ENCODE results near the gene VPS37D. TPM values are rescaled to one million over a fixed set of nuclear protein-coding genes. Genes with fewer than 3 reads are reported as not detected.

The VPS37D gene
- polyA plus RNA-seq, 1 donor from 2014 or later, result 52.7 TPM

DNA sequence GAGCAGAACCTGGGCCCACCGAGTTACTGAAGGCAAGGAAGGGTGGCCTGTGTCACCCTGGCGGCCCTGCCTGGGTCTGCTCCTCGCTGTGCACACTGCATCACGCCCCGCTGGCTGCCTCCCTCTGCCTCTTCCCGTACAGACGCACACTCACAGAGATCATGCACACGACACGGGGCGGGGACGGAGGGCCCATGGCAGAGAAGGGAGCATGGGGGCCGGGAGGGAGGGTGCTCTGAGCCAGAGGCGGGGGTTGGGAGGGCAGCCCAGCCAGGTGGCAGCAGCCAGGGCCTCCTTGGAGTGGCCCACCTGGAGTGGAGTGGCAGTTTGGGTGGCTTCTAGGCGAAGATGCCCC lies 32.4 kb downstream of the VPS37D start:
- no peaks in the 10 kb centered on the region for H3K9me3 ChIP-seq (ENCODE audit: low read length)
- H3K27me3 ChIP-seq (ENCODE audit: insufficient read depth, low read depth, low read length), result no peaks in the 10 kb centered on the region
- no peak overlapping the region for H2AFZ ChIP-seq (ENCODE audit: low read depth, low read length)
- no peak for TF ChIP-seq TAF1 (IDR thresholded peaks at IDR 0.05; ENCODE audit: low read depth)
- H3K4me3 ChIP-seq (ENCODE audit: low read length), result no peak overlapping the region
- H3K79me2 ChIP-seq (replicated peaks; ENCODE audit: insufficient read depth, low read length), result no peaks in the 10 kb centered on the region
- H3K27ac ChIP-seq (ENCODE audit: low read length), result no peak overlapping the region
- H3K9ac ChIP-seq (ENCODE audit: low read length), result no peak overlapping the region
- no peaks in the 10 kb centered on the region for H3K36me3 ChIP-seq (ENCODE audit: insufficient read depth, low read length)
- H3F3A ChIP-seq (ENCODE audit: insufficient read depth, low read length, poor library complexity, severe bottlenecking), result no peaks in the 10 kb centered on the region
- H4K20me1 ChIP-seq (ENCODE audit: insufficient read depth), result no peaks in the 10 kb centered on the region
- H3K9me2 ChIP-seq (ENCODE audit: insufficient read depth, low read length), result no peaks in the 10 kb centered on the region
- no peak overlapping the region for H3K4me2 ChIP-seq (ENCODE audit: low read length)

DNA sequence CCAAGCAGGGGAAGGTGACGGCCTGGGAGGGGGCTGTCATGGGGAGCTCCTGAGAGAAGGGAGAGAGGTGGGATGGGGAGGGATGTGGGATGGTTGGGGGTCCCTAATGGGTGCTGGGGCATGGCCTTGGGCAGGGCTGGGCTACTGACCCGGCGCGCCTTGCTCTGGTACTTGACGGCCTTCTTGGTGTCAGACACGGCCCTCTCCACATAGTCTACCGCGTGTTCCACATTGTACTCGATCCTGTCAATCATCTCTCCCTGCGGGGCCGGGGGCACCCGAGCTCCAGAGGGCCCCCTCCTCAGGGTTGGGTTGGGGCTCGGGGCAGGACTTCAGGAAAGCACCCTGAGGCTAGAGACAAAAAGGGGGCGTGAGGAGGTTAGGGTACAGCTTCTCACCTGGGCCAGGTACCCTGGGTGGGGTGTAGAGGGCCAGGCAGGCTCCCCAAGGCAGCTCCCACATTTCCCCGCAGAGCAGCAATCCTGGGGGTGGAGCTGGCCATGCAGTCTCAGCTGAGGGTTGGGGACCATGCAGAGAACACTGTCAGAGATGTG lies 33.0 kb downstream of the VPS37D start:
- H3K9ac ChIP-seq (ENCODE audit: low read length), result no peak overlapping the region
- H3K27me3 ChIP-seq (ENCODE audit: insufficient read depth, low read depth, low read length), result no peaks in the 10 kb centered on the region
- no peak overlapping the region for H3K27ac ChIP-seq (ENCODE audit: low read length)
- H3K4me3 ChIP-seq (ENCODE audit: low read length), result no peak overlapping the region
- H2AFZ ChIP-seq (ENCODE audit: low read depth, low read length), result no peak overlapping the region
- H4K20me1 ChIP-seq (ENCODE audit: insufficient read depth), result no peaks in the 10 kb centered on the region
- no peaks in the 10 kb centered on the region for H3K9me3 ChIP-seq (ENCODE audit: low read length)
- no peaks in the 10 kb centered on the region for H3F3A ChIP-seq (ENCODE audit: insufficient read depth, low read length, poor library complexity, severe bottlenecking)
- H3K4me2 ChIP-seq (ENCODE audit: low read length), result no peak overlapping the region
- no peaks in the 10 kb centered on the region for H3K9me2 ChIP-seq (ENCODE audit: insufficient read depth, low read length)
- TF ChIP-seq, protein P1, sequence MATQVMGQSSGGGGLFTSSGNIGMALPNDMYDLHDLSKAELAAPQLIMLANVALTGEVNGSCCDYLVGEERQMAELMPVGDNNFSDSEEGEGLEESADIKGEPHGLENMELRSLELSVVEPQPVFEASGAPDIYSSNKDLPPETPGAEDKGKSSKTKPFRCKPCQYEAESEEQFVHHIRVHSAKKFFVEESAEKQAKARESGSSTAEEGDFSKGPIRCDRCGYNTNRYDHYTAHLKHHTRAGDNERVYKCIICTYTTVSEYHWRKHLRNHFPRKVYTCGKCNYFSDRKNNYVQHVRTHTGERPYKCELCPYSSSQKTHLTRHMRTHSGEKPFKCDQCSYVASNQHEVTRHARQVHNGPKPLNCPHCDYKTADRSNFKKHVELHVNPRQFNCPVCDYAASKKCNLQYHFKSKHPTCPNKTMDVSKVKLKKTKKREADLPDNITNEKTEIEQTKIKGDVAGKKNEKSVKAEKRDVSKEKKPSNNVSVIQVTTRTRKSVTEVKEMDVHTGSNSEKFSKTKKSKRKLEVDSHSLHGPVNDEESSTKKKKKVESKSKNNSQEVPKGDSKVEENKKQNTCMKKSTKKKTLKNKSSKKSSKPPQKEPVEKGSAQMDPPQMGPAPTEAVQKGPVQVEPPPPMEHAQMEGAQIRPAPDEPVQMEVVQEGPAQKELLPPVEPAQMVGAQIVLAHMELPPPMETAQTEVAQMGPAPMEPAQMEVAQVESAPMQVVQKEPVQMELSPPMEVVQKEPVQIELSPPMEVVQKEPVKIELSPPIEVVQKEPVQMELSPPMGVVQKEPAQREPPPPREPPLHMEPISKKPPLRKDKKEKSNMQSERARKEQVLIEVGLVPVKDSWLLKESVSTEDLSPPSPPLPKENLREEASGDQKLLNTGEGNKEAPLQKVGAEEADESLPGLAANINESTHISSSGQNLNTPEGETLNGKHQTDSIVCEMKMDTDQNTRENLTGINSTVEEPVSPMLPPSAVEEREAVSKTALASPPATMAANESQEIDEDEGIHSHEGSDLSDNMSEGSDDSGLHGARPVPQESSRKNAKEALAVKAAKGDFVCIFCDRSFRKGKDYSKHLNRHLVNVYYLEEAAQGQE (IDR thresholded peaks at IDR 0.05; ENCODE audit: borderline replicate concordance), result no peak
- TF ChIP-seq CTCF (IDR thresholded peaks at IDR 0.05; ENCODE audit: poor library complexity, severe bottlenecking) (no peak), RAD21 (conservative IDR thresholded peaks at IDR 0.05) (no peak), SMC3 (conservative IDR thresholded peaks at IDR 0.05; ENCODE audit: poor library complexity) (no peak), EP300 (conservative IDR thresholded peaks at IDR 0.05; ENCODE audit: poor library complexity, severe bottlenecking) (no peak), POLR2AphosphoS5 (IDR thresholded peaks at IDR 0.05) (no peak), EZH2 (IDR thresholded peaks at IDR 0.05; ENCODE audit: borderline replicate concordance, insufficient read depth, low read length, poor library complexity, severe bottlenecking) (no peak), TAF1 (IDR thresholded peaks at IDR 0.05; ENCODE audit: low read depth) (no peak), MXI1 (conservative IDR thresholded peaks at IDR 0.05; ENCODE audit: poor library complexity, severe bottlenecking) (no peak)
- no peaks in the 10 kb centered on the region for H3K36me3 ChIP-seq (ENCODE audit: insufficient read depth, low read length)
- no peaks in the 10 kb centered on the region for H3K79me2 ChIP-seq (replicated peaks; ENCODE audit: insufficient read depth, low read length)
